Effector memory CD8-positive, alpha-beta T cell (primary cell): ENCODE results near the gene RASAL2.

ENCODE experiments used
- ATAC-seq: fragments of 150-1000 bp; cut with Tn5 transposase; replicated peaks from 2 replicates; pipeline ENCODE4 v1.10.0; 2021; ENCODE audit warnings: mild to moderate bottlenecking, moderate library complexity
- DNase-seq, 3 experiments: peaks; one replicate each; pipeline ENCODE4 v3.0.0; 2021
- H3K27ac Mint-ChIP-seq, 2 donors: one replicate each; pipeline ENCODE4 v1.8.0; 2022; ENCODE audit warnings: mild to moderate bottlenecking in 2 of 2, mixed read lengths in 2 of 2, moderate library complexity in 2 of 2
- H3K27me3 Mint-ChIP-seq, 2 donors: one replicate each; pipeline ENCODE4 v1.8.0; 2022; ENCODE audit warnings: mixed read lengths in 2 of 2
- H3K36me3 Mint-ChIP-seq: one replicate; pipeline ENCODE4 v1.8.0; 2022; ENCODE audit warnings: mild to moderate bottlenecking, moderate library complexity, mixed read lengths; ENCODE audit not compliant: insufficient read depth
- H3K4me1 Mint-ChIP-seq, 2 donors: one replicate each; pipeline ENCODE4 v1.8.0; 2022; ENCODE audit warnings: low read depth in 2 of 2, mixed read lengths in 2 of 2
- H3K4me3 Mint-ChIP-seq, 2 donors: one replicate each; pipeline ENCODE4 v1.8.0; 2022; ENCODE audit warnings: mild to moderate bottlenecking in 2 of 2, mixed read lengths in 2 of 2, moderate library complexity in 2 of 2
- H3K9me3 Mint-ChIP-seq, 2 donors: one replicate each; pipeline ENCODE4 v1.8.0; 2022; ENCODE audit warnings: mixed read lengths in 2 of 2

The RASAL2 gene

DNA sequence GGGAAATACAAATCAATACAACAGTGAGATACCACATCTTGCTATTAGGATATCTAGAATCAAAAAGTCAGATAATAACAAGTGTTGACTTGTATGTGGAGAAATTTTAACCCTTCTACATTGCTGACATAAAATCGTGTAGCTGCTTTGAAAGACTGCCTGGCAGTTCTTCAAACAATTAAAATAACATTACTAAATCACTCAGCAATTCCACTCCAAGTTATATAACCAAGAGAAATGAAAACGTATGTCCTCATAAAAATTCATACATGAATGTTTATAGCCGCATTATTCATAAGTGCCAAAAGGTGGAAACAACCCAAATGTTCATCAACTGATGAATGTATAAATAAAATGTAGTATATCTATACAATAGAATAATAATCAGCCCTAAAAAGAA is 164.6 kb downstream of the RASAL2 start:
- ATAC-seq (no peak), DNase-seq (no peak)

DNA sequence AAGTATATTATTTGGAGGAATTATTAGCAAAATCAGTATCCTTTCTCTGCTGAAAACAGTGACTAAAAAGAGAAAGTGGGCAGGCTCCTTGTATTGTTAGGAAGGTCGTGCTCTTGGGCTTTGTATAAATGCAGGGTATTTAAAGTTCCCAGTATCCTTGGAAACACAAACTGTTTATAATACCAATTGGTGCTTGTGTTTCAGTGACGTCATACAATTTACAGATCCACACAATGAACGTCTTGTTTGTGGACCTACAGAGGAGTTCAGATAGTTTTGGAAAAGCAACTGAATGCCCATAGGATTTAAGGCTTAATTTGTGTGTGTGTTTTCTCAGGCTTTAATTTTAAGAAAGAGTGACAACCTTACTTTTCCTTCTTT is 168.2 kb downstream of the RASAL2 start:
- H3K27me3 Mint-ChIP-seq, result no peaks in the 10 kb centered on the region
- peaks cover 4 to 9% of the 10 kb centered on the region in 2 donors for H3K9me3 Mint-ChIP-seq
- no peaks in the 10 kb centered on the region for H3K4me1 Mint-ChIP-seq
- DNase-seq, result no peak
- ATAC-seq, result no peak
- no peak overlapping the region for H3K27ac Mint-ChIP-seq
- no peaks in the 10 kb centered on the region for H3K36me3 Mint-ChIP-seq
- H3K4me3 Mint-ChIP-seq, result no peak overlapping the region

More for the DNA sequence above, 164.6 kb downstream of the RASAL2 start:
- H3K36me3 Mint-ChIP-seq, result no peaks in the 10 kb centered on the region
- H3K4me1 Mint-ChIP-seq, result no peaks in the 10 kb centered on the region
- no peak overlapping the region for H3K27ac Mint-ChIP-seq
- H3K27me3 Mint-ChIP-seq, result no peaks in the 10 kb centered on the region
- H3K4me3 Mint-ChIP-seq, result no peak overlapping the region
- H3K9me3 Mint-ChIP-seq, result peaks cover 9 to 10% of the 10 kb centered on the region in 2 donors

DNA sequence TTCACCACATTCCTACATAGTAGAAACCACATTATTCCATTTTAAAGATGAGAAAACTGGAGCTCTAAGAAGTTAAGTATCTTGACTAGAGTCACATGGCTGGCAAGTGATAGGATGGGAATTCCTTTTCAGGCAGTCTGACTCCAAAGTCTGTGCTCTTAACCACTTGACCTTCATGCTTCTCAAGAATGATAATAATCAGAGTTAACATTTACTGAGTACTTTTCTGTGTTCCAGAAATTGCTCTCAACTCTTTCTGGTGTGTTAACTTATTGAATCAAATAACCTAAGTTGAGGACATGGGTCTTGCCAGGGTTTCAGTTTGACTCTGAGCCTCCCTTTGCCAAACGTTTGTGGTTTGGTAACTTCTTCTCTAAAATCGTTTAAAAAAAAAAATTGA is 169.4 kb downstream of the RASAL2 start:
- no peak for ATAC-seq
- no peaks in the 10 kb centered on the region for H3K4me1 Mint-ChIP-seq
- H3K36me3 Mint-ChIP-seq, result no peaks in the 10 kb centered on the region
- no peak for DNase-seq
- H3K27ac Mint-ChIP-seq, result no peak overlapping the region
- no peak overlapping the region for H3K4me3 Mint-ChIP-seq
- H3K9me3 Mint-ChIP-seq, result peaks cover 4 to 19% of the 10 kb centered on the region in 2 donors
- no peaks in the 10 kb centered on the region for H3K27me3 Mint-ChIP-seq

- no peak overlapping the region for H3K27ac Mint-ChIP-seq
- H3K4me1 Mint-ChIP-seq, result no peaks in the 10 kb centered on the region
- no peak for DNase-seq
Measured at GRCh38 chr1:178266113-178266512, 172.2 kb downstream of the RASAL2 start.

DNA sequence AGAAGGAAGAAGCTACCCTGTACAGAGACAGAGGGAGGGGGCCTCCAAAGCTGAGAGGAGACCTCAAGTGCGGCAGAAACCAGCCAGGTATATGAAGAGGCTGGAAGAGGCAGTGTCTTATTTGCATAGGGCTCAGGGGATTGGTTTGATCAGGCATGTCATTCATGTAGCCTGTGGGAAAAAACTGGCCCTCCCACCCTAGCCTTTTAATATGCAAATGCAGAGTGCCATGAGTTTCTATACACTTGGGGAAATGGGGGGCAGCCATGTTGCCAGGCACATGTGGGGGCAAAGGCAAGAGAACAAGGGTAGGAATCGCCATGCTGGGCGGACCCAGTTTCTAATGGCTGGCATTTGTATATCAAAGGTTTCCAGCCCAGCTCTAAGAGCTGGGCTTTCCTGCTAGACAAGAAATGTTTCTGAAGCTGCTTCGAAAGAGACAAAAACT is 172.7 kb downstream of the RASAL2 start:
- no peak overlapping the region for H3K27ac Mint-ChIP-seq
- no peaks in the 10 kb centered on the region for H3K36me3 Mint-ChIP-seq
- H3K27me3 Mint-ChIP-seq, result no peaks in the 10 kb centered on the region
- no peak for DNase-seq
- no peak overlapping the region for H3K4me3 Mint-ChIP-seq
- peaks cover 2 to 19% of the 10 kb centered on the region in 2 donors for H3K9me3 Mint-ChIP-seq
- no peak for ATAC-seq
- no peaks in the 10 kb centered on the region for H3K4me1 Mint-ChIP-seq

More at GRCh38 chr1:178266113-178266512, 172.2 kb downstream of the RASAL2 start:
- H3K36me3 Mint-ChIP-seq, result no peaks in the 10 kb centered on the region
- H3K9me3 Mint-ChIP-seq, result peaks cover 2 to 19% of the 10 kb centered on the region in 2 donors
- H3K27me3 Mint-ChIP-seq, result no peaks in the 10 kb centered on the region
- H3K4me3 Mint-ChIP-seq, result no peak overlapping the region
- ATAC-seq, result no peak

DNA sequence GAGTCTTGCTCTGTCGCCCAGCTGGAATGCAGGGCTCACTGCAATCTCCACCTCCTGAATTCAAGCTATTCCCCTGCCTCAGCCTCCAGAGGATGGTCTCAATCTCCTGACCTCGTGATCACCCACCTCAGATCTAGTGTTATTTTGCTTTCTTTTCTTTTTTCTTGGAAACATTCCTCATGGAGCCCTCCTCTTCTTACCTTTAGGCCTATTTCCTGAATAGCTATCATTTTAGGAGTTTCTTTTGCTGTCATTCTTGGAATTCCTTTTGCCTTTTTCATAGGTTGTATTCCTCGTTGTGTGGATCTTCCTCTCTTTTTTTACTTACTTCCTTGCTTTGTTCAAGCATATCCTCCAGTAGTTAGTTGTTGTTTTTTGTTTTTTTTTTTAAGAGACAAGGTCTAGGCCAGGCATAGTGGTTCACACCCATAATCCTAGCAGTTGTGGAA is 173.8 kb downstream of the RASAL2 start:
- ATAC-seq, result no peak
- H3K4me3 Mint-ChIP-seq, result no peak overlapping the region
- no peaks in the 10 kb centered on the region for H3K27me3 Mint-ChIP-seq
- H3K27ac Mint-ChIP-seq, result no peak overlapping the region
- no peak for DNase-seq
- H3K9me3 Mint-ChIP-seq, result peaks cover 2 to 19% of the 10 kb centered on the region in 2 donors
- no peaks in the 10 kb centered on the region for H3K36me3 Mint-ChIP-seq
- H3K4me1 Mint-ChIP-seq, result no peaks in the 10 kb centered on the region

DNA sequence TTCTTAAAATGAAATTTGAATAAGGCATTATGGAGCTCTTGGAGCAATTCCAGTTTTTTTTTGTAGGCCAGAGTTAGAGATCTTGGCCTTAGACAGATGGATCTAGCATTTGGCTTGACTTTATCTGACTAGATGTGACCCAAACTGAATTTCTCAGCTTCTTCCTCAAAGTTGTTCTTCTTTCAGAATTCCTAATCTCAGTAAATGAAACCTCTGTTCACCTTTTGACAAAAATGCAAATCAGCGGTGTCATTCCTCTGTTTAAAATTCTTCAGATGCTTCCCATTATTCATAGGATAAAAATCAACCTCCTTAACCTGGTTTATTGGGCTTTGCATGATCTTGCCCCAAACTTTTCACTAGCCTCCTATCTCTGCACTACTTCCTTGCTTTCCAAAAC is 177.6 kb downstream of the RASAL2 start:
- no peak for DNase-seq
- no peak for ATAC-seq
- H3K4me1 Mint-ChIP-seq, result no peaks in the 10 kb centered on the region
- no peaks in the 10 kb centered on the region for H3K36me3 Mint-ChIP-seq
- no peak overlapping the region for H3K4me3 Mint-ChIP-seq
- H3K9me3 Mint-ChIP-seq, result peaks cover under 1 to 14% of the 10 kb centered on the region in 2 donors
- no peak overlapping the region for H3K27ac Mint-ChIP-seq
- H3K27me3 Mint-ChIP-seq, result no peaks in the 10 kb centered on the region

GRCh38 chr1:178273707-178274410 is 180.0 kb downstream of the RASAL2 start:
- ATAC-seq, result no peak
- Mint-ChIP-seq H3K4me1 (no peaks in the 10 kb centered on the region), H3K27me3 (no peaks in the 10 kb centered on the region), H3K36me3 (no peaks in the 10 kb centered on the region), H3K27ac (no peak overlapping the region), H3K9me3 (no peaks in the 10 kb centered on the region), H3K4me3 (no peak overlapping the region)
- no peak for DNase-seq

- ATAC-seq (no peak), DNase-seq (no peak)
- no peak overlapping the region for H3K27ac Mint-ChIP-seq
- no peaks in the 10 kb centered on the region for H3K27me3 Mint-ChIP-seq
- no peak overlapping the region for H3K4me3 Mint-ChIP-seq
- H3K36me3 Mint-ChIP-seq, result no peaks in the 10 kb centered on the region
- H3K9me3 Mint-ChIP-seq, result no peaks in the 10 kb centered on the region
- no peaks in the 10 kb centered on the region for H3K4me1 Mint-ChIP-seq
Measured at GRCh38 chr1:178275049-178275448, 181.1 kb downstream of the RASAL2 start.

GRCh38 chr1:178275553-178275952 is 181.6 kb downstream of the RASAL2 start:
- H3K36me3 Mint-ChIP-seq, result no peaks in the 10 kb centered on the region
- no peak for DNase-seq

DNA sequence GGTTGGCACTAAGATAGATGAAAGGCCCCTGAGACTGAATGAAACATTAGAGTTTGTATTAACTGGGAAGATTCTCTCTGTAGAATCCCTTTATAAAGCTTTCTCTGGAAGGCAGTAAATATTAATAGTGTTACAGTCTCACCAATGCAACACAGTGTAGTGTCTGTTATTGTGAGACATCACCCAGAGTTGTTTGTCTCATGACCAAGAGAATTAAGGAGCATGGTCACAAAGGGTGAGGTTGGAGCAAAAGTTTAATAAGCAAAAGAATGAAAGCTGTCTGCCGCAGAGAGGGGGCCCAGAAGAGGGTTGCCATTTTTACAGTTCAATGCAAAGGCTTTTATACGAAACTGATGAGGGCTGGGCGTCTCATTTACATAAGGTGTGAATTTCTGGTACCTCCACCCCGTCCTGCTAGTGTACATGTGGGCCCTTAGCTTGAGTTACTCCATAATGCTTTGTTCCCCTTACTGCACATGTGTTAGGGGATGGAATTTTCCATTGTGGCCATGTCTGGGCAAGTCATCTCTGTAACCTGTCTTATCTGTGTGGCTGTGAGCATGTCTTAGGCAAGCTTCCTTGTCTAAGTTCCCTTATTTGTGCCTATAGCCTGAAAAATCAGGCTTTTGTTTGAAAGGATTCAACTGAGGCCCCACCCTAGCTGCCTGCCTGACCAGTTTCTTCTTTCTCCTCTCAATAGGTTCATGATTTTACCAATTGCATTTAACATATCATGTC is 184.1 kb downstream of the RASAL2 start:
- Mint-ChIP-seq H3K4me1 (no peaks in the 10 kb centered on the region), H3K36me3 (no peaks in the 10 kb centered on the region), H3K27ac (no peak overlapping the region), H3K9me3 (no peaks in the 10 kb centered on the region), H3K27me3 (no peaks in the 10 kb centered on the region), H3K4me3 (no peak overlapping the region)
- no peak for ATAC-seq
- DNase-seq, result no peak

More at GRCh38 chr1:178275553-178275952, 181.6 kb downstream of the RASAL2 start:
- no peak for ATAC-seq
- no peak overlapping the region for H3K4me3 Mint-ChIP-seq
- no peaks in the 10 kb centered on the region for H3K9me3 Mint-ChIP-seq
- H3K27me3 Mint-ChIP-seq, result no peaks in the 10 kb centered on the region
- H3K4me1 Mint-ChIP-seq, result no peaks in the 10 kb centered on the region
- H3K27ac Mint-ChIP-seq, result no peak overlapping the region

- no peak for ATAC-seq
- H3K4me1 Mint-ChIP-seq, result no peaks in the 10 kb centered on the region
- H3K27ac Mint-ChIP-seq, result no peak overlapping the region
- H3K36me3 Mint-ChIP-seq, result peaks cover 2% of the 10 kb centered on the region
- H3K9me3 Mint-ChIP-seq, result peaks cover 0 to 3% of the 10 kb centered on the region in 2 donors
- no peaks in the 10 kb centered on the region for H3K27me3 Mint-ChIP-seq
- no peak for DNase-seq
- no peak overlapping the region for H3K4me3 Mint-ChIP-seq
Measured at GRCh38 chr1:178278916-178279686, 185.2 kb downstream of the RASAL2 start.

DNA sequence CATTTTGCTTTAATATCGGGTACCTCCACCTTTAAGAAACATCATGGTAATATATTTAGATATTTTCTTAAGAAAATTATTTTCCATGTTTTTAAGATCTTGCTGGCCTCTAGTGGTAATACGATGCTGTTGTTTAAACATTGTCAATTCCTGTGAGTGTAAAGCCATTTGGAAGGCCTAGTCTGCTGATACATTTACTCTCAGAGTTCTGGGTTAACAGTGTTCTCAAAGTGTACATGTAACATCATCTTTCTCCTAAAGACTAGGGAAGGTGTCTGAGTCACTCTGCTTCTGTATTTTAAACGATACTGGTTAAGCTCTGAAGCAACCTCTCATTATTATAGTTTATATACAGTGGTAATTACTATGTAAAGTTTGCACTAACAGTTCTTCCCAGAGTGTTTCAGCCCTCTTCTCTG is 189.1 kb downstream of the RASAL2 start:
- DNase-seq (no peak), ATAC-seq (no peak)

More for the DNA sequence above, 189.1 kb downstream of the RASAL2 start:
- no peak overlapping the region for H3K27ac Mint-ChIP-seq
- no peak overlapping the region for H3K4me3 Mint-ChIP-seq
- peaks cover 0 to 8% of the 10 kb centered on the region in 2 donors for H3K9me3 Mint-ChIP-seq
- peaks cover 2% of the 10 kb centered on the region for H3K36me3 Mint-ChIP-seq
- no peaks in the 10 kb centered on the region for H3K27me3 Mint-ChIP-seq
- H3K4me1 Mint-ChIP-seq, result no peaks in the 10 kb centered on the region
